Rectal smooth muscle tissue (tissue), 1 donor: ENCODE results near the gene CD109.
"Not testable (repeated sequence)": the region's sequence is repeated elsewhere in the genome, so short reads cannot be mapped to it uniquely, and the experiment has no call there.

Experiments used
- H3K27ac ChIP-seq: one replicate; pipeline ENCODE4 v1.7.0; 2013; ENCODE audit warnings: low read depth, low read length, inconsistent platforms
- H3K27me3 ChIP-seq: one replicate; pipeline ENCODE4 v1.7.0; 2013; ENCODE audit warnings: low read length; ENCODE audit not compliant: control insufficient read depth, insufficient read depth
- H3K36me3 ChIP-seq: one replicate; pipeline ENCODE4 v1.7.0; 2013; ENCODE audit warnings: low read length; ENCODE audit not compliant: control insufficient read depth, insufficient read depth
- H3K4me1 ChIP-seq: one replicate; pipeline ENCODE4 v1.7.0; 2013; ENCODE audit warnings: low read length; ENCODE audit not compliant: control insufficient read depth, insufficient read depth
- H3K4me3 ChIP-seq: one replicate; pipeline ENCODE4 v1.7.0; 2013; ENCODE audit warnings: low read length
- H3K9ac ChIP-seq: one replicate; pipeline ENCODE4 v1.7.0; 2013; ENCODE audit warnings: low read length

Gene CD109

DNA sequence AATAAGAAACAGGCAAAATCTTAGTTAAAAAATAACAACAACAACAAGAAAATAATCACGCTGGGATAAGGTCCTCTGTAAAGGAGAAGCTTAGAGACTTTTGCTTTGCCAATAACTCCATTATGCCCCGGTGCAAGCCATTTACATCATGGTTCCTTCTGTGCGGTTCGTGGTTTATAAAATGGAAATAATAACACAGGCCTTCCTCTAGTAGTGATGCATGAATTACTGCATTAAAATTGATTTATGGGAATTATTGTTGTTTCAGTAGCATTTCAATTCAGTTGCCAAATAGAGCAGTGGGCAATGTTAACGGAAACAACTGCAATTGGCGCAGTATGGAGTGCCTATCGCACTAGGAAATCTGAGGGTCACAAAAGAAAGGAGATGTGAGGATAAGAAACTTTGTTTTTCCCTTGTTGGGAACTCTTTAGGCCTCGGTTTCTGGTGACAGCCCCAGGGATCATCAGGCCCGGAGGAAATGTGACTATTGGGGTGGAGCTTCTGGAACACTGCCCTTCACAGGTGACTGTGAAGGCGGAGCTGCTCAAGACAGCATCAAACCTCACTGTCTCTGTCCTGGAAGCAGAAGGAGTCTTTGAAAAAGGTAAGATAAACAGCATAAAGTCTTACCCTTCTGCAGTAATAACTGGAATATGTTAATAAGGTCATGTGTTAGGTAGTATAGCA is 1.1 kb downstream of the CD109 start:
- H3K9ac ChIP-seq = no peak overlapping the region
- peak overlapping the region; percentile 78 for H3K4me3 ChIP-seq
- H3K4me1 ChIP-seq = peaks cover 20% of the 10 kb centered on the region
- peak overlapping the region; percentile 92 for H3K27ac ChIP-seq
- no peaks in the 10 kb centered on the region for H3K27me3 ChIP-seq
- no peaks in the 10 kb centered on the region for H3K36me3 ChIP-seq

DNA sequence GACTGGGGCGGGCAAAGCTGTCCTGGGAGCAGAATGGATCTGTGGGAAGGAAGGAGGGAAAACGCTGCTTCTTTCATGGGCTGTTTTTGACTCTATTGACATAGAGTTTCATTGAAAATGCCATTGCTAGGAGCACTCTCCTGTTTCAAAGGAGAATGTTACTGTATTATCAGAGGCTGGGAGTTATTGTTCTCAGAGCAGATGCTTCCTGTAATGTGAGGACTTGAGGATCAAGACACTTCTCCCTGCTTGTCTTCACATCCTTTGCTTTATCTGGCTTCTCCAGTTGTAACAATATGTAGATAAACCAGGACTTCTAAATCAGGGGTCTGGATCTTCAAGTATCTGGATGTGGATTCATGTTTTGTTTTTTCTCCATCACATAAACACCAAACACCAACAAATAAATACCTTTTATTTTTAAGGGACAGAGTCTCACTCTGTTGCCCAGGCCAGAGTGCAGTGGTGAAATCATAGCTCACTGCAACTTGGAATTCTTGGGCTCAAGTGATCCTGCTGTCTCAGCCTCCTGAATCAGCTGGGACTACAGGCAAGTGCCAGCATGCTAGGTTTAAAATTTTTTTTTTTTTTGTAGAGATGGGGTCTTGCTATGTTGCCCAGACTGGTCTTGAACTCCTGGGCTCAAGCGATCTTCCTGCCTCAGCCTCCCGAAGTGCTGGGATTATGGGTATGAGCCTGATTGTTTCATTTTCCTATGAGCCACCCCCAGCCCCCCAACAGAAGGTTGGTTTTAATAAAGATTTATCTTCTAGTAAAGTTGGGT is 3.9 kb downstream of the CD109 start:
- no peak overlapping the region for H3K27ac ChIP-seq
- H3K4me1 ChIP-seq = peaks cover 25% of the 10 kb centered on the region
- no peak overlapping the region for H3K9ac ChIP-seq
- H3K36me3 ChIP-seq = no peaks in the 10 kb centered on the region
- H3K4me3 ChIP-seq = no peak overlapping the region
- H3K27me3 ChIP-seq = no peaks in the 10 kb centered on the region

DNA sequence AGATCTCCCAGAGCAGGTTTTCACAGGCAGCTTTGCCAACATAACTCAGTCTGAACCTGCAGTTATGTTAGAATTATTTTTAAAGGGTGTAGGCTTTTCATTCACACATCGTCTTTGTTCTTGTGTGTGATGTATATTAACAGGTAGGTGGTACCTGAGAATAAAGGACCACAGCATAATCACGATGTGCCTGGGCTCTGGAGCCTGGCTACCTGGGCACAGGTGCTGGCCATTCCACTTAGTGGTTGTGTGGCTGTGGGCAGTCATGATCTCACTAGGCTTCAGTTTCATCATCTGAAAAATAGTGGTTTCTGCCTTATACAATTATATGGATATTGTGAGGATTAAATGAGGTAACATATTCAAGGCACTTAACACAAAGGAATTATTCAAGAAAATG is 6.4 kb downstream of the CD109 start:
- Histone ChIP-seq H3K4me3 (no peak overlapping the region), H3K27me3 (no peaks in the 10 kb centered on the region), H3K4me1 (peaks cover 18% of the 10 kb centered on the region), H3K36me3 (peaks cover 2% of the 10 kb centered on the region), H3K27ac (peak overlapping the region; percentile 15), H3K9ac (no peak overlapping the region)

DNA sequence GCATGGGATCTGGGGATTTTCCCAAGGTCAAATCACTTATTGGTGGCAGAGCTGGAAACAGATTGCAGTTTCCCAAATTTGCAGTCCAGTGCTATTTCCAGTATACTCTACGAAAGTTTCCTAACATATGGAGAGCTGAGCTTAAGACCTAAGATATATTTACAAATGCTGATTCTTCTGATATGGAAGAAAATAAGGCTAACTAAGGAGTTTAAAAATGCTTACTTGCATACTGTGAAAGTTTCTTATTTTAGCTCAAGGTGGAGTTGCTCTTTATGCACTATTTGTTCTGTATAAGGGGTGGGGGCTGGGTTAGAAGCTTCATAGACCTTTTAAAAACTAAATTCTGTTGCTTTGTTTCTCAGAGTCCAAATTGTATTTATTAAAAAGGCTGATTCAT is 7.5 kb downstream of the CD109 start:
- H3K4me1 ChIP-seq = peaks cover 18% of the 10 kb centered on the region
- H3K4me3 ChIP-seq = no peak overlapping the region
- H3K9ac ChIP-seq = no peak overlapping the region
- no peaks in the 10 kb centered on the region for H3K27me3 ChIP-seq
- H3K27ac ChIP-seq = peak overlapping the region; percentile 74
- H3K36me3 ChIP-seq = peaks cover 2% of the 10 kb centered on the region

DNA sequence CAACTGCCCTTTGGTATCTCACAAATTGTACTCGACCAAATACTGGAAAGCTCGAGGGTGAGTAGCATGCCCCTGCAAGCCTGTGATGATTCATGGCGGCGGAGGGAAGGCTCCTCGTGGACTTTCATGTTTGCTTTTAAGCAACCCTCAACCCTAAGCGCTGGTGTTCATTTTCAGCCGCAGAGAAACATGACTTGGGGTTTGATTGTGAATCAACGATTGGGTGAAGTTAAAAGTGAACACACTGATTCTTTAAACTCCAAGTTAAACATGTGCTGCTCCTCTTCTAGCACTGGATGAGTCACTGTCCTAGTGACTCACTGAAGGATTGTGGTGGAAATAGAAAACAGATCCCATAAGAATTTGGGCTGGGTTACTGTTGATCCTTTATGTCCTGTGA is 8.3 kb downstream of the CD109 start:
- no peaks in the 10 kb centered on the region for H3K27me3 ChIP-seq
- peak overlapping the region; percentile 74 for H3K27ac ChIP-seq

DNA sequence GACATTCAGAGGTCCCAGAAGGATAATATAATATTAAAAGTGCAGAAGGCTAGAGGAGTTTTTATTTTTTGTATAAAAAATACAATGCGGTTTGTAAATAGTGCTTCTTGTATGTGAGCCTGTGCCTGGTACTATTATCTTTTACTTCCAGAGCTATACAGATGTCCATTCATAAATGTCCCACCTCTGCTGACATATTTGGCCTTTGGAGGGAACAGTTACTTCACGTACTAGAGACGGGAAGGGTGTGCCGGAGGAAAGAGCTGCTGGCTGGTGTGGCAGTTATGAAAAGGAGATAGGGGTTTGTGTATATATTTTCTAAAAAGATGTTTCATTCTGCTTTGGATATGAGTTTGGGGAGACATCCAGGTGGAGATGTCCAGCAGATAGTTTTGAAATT is 8.8 kb downstream of the CD109 start:
- H3K36me3 ChIP-seq = peaks cover 2% of the 10 kb centered on the region
- H3K27ac ChIP-seq = peak overlapping the region; percentile 74
- no peak overlapping the region for H3K9ac ChIP-seq
- H3K4me1 ChIP-seq = peaks cover 15% of the 10 kb centered on the region
- no peaks in the 10 kb centered on the region for H3K27me3 ChIP-seq
- no peak overlapping the region for H3K4me3 ChIP-seq

More for the DNA sequence above, 8.3 kb downstream of the CD109 start:
- Histone ChIP-seq H3K9ac (no peak overlapping the region), H3K4me1 (peaks cover 18% of the 10 kb centered on the region), H3K36me3 (peaks cover 2% of the 10 kb centered on the region), H3K4me3 (no peak overlapping the region)

DNA sequence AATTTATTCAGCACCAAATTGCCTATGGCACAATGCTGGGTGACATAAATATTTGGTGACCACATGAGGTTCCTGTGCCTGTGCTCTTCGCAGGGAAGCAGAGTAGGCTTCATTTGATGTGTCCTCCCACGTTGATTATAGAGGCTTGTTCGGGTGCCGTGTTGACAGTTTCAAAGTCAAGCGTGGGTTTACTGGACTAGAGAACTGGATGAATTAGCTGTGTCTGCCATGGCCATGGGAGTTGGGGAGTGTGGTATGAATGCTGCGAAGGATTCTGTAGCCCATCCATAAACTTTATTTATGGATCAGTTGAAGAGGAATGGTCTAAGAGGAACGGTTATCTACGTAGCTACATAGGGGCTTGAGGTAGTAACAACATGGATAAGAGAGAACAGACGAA is 11.0 kb downstream of the CD109 start:
- H3K4me1 ChIP-seq = peaks cover 19% of the 10 kb centered on the region
- no peak overlapping the region for H3K9ac ChIP-seq
- peaks cover 2% of the 10 kb centered on the region for H3K36me3 ChIP-seq
- no peak overlapping the region for H3K27ac ChIP-seq
- no peak overlapping the region for H3K4me3 ChIP-seq
- H3K27me3 ChIP-seq = no peaks in the 10 kb centered on the region

DNA sequence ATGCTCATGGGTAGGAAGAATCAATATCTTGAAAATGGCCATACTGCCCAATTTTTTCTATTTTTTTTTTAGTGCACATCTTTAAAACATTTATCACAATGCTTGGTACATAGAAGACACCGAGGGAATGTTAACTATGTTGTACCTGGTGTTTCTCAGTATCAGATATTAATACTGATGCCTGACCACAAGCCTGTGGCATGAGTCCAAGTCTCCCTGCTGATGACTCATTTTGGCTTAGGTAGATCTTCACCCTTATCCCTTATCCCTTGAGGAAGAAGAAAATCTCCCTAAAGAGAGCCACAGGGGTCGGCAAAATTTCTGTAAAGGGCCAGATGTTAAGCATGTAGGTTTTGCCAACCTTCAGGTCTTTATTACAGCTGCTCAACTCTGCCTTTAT is 14.5 kb downstream of the CD109 start:
- H3K27ac ChIP-seq = no peak overlapping the region
- H3K27me3 ChIP-seq = no peaks in the 10 kb centered on the region
- H3K36me3 ChIP-seq = no peaks in the 10 kb centered on the region
- peaks cover 12% of the 10 kb centered on the region for H3K4me1 ChIP-seq
- no peak overlapping the region for H3K9ac ChIP-seq
- H3K4me3 ChIP-seq = no peak overlapping the region

DNA sequence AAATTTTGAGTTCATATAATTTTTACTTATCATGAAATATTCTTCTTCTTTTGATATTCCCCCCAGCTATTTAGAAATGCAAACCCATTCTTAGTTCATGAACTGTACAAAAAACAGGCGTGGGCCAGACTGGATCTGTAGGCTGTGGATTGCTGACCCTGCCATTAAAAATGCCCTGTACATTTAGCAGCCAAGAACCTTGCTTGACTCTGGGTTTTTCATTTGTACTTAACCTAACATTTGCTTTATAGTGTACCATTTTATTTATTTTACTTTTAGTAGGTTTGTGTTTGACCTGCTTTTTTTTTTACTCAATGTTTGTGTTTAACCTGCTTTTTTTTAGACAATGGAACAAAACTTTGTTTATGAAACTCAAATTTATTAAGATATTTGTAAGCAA is 14.9 kb downstream of the CD109 start:
- no peak overlapping the region for H3K27ac ChIP-seq
- H3K9ac ChIP-seq = no peak overlapping the region
- no peaks in the 10 kb centered on the region for H3K27me3 ChIP-seq
- H3K4me3 ChIP-seq = no peak overlapping the region
- H3K36me3 ChIP-seq = no peaks in the 10 kb centered on the region
- H3K4me1 ChIP-seq = peaks cover 11% of the 10 kb centered on the region

DNA sequence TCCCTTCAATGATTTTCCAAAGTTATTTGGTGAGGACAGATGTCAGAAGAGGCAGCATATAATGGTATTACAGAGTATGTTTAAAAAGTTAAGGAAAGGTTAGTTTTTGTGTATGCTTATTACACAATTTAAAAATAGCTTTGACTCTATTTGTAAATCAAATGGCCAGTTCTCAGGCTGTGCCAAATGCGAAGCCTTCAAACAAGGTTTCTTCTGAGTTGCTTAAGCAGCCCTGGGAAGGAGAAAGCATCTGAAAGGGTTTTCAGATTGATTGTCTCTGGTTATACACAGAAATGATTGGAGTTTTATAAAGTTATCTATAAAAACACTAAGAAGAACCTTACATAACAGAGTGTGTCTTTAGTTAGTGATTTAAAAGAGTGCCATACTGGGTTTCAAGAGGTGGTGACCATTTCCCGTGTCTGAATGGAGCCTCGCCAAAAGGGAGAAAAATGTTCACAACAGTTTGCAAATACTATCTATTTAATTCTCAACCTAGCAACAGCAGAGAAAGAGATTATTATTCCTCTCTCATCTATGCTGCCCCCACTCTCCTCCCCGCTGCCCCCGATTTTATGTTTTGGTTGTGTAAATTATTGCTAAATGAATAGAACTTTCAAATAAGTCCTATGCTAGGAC is 16.7 kb downstream of the CD109 start:
- Histone ChIP-seq H3K4me3 (no peak overlapping the region), H3K4me1 (peaks cover 11% of the 10 kb centered on the region), H3K27ac (peak overlapping the region; percentile 6), H3K27me3 (no peaks in the 10 kb centered on the region), H3K36me3 (no peaks in the 10 kb centered on the region), H3K9ac (no peak overlapping the region)

DNA sequence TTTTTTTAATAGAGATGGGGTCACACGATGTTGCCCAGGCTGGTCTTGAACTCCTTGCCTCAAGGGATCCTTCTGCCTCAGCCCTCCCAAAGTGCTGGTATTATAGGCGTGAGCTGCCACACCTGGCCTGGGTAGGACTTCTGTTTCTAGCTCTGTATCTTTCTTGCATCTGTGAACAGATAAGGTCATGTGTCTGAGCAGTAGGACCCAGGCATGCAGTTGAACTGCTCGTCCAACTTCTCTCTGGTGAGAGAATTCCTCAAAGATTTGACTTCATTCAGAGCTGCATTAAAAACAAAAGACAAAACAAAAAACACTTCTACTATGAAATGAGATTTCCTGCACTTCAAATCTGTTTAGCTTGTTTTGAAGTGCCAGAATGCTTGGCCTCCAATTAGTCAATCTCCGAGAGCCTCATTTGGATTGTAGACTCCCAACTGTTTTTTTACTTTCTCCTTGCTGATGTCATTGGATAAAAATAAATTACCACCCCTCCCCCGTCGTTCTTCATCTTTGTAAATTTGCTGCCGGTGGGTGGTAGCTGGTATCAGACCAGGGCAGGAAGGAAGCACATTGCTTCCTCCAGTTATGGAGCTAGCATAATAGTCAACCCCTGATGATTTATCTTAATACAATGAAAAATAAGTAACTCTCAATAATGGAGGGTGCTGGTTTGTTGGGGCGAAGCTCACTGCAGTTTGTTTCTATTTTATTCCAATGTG is 17.6 kb downstream of the CD109 start:
- Histone ChIP-seq H3K4me1 (peaks cover 11% of the 10 kb centered on the region), H3K27me3 (no peaks in the 10 kb centered on the region), H3K9ac (no peak overlapping the region), H3K36me3 (no peaks in the 10 kb centered on the region), H3K4me3 (no peak overlapping the region), H3K27ac (no peak overlapping the region)

DNA sequence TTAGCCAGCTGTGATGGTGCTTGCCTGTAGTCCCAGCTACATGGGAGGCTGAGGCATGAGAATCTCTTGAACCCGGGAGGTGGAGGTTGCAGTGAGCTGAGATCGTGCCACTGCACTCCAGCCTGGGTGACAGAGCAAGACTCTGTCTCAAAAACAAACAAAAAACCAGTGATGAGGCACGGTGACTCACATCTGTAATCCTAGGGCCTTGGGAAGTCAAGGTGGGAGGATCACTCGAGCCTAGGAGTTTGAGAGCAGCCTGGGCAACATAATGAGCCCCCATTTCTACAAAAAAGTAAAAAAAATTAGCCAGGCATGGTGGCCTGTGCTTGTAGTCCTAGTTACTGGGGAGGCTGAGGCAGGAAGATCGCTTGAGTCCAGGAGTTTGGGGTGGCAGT is 19.1 kb downstream of the CD109 start:
- H3K36me3 ChIP-seq, H3K27me3 ChIP-seq, H3K9ac ChIP-seq, H3K27ac ChIP-seq, H3K4me3 ChIP-seq: not testable (repeated sequence)
- peaks cover 11% of the 10 kb centered on the region for H3K4me1 ChIP-seq
